Ovary (tissue), 9 donors: Measurements from ENCODE around the gene KCNB1. TPM values are rescaled to one million over a fixed set of nuclear protein-coding genes. Genes with fewer than 3 reads are reported as not detected.

Source experiments
- DNase-seq, 5 donors: peaks; one replicate each; pipeline ENCODE4 v3.0.0-alpha.2; 2019 to 2020
- H3K27ac ChIP-seq, 2 donors: fragments of 200-600 bp; one replicate each; pipeline versions ENCODE4 v1.5.1 to v1.8.0; 2019 to 2022
- H3K27me3 ChIP-seq: fragments of 200-600 bp; one replicate; pipeline ENCODE4 v1.8.0; 2022
- H3K36me3 ChIP-seq: fragments of 200-600 bp; sonication (generic); one replicate; pipeline ENCODE4 v1.5.1; 2019
- H3K4me1 ChIP-seq: one replicate; pipeline ENCODE4 v1.8.1; 2013; ENCODE audit warnings: mild to moderate bottlenecking, moderate library complexity; ENCODE audit not compliant: insufficient read depth
- H3K4me3 ChIP-seq: fragments of 200-600 bp; sonication (generic); one replicate; pipeline ENCODE4 v1.5.1; 2017
- H3K9me3 ChIP-seq, 2 donors: fragments of 200-600 bp in 1 of 2; sonication (generic) in 1 of 2; one replicate each; pipeline versions ENCODE4 v1.5.1 to v1.8.1; 2013 to 2019; ENCODE audit warnings: mild to moderate bottlenecking in 1 of 2, moderate library complexity in 1 of 2
- EP300 ChIP-seq: sonication (generic); formaldehyde crosslinking; IDR thresholded peaks from one replicate; pipeline ENCODE4 v1.6.1; 2017; ENCODE audit warnings: antibody characterized with exemption
- POLR2A ChIP-seq: fragments of 450-650 bp; IDR thresholded peaks from one replicate; pipeline ENCODE4 v1.6.1; 2017; ENCODE audit warnings: antibody characterized with exemption, mild to moderate bottlenecking, moderate library complexity
- WGBS, 3 donors: extraction: QIAGEN DNeasy Blood & Tissue Kit in 1 of 3; methylation state at CpG; one replicate each; pipeline versions ENCODE4 v1.1.5 to v1.1.7; 2013 to 2017; 5-methylcytosine and 5-hydroxymethylcytosine counted together
- intact Hi-C, 4 donors: fragments of 100-400 bp; cut with DNase I; formaldehyde crosslinking; loops; one replicate each; pipeline versions ENCODE4 v1.11.0 to v1.15.1; 2022 to 2023
- polyA plus RNA-seq, 2 donors: library from polyadenylated mRNA; stranded (reverse); fragments of 200-250 nt in 1 of 2; fragments of 350-450 nt in 1 of 2; fragmentation: Illumina TruSeq in 1 of 2; extraction: RNeasy Lipid Tissue Mini Kit (QIAGEN cat#74804) in 1 of 2; gene quantifications; one replicate each; pipeline ENCODE4 v1.2.3, GENCODE V29; 2013 to 2014
- total RNA-seq, 7 donors: library from RNA; depleted of rRNA in 2 of 7; stranded (reverse); fragments of >200 nt in 2 of 7; fragmentation: NEBNext Ultra II Directional in 3 of 7; extraction: Animal tissue kit (Norgen Biotek cat#: 25700) in 3 of 7; gene quantifications; one replicate each; pipeline versions ENCODE4 v1.1.0 to v1.2.4, GENCODE V29; 2016 to 2023
- TF ChIP-seq, protein P1 (sequence below), 3 donors: fragments of 450-650 bp in 2 of 3; fragments of 200-600 bp in 1 of 3; IDR thresholded peaks; one replicate each; pipeline versions ENCODE4 v1.5.1 to v1.8.0; 2016 to 2022; ENCODE audit warnings: antibody characterized with exemption in 3 of 3, mild to moderate bottlenecking in 1 of 3
- donor health status: DM: no; HTN: no; CAD: no; lungs with moderate emphysema.
- donor health status: DM: no; HTN: no; CAD: no.
- donor health status: Bipolar disorder and iron deficiency.
- donor health status: DM: yes; HTN: yes; CAD: no.
- donor health status: DM: no; HTN: no; CAD: no.
- donor health status: DM: yes; HTN: yes; CAD: no.

KCNB1 gene
- total and polyA plus RNA-seq, 9 donors: 0.12 to 5.4 (median 1.3) TPM

DNA sequence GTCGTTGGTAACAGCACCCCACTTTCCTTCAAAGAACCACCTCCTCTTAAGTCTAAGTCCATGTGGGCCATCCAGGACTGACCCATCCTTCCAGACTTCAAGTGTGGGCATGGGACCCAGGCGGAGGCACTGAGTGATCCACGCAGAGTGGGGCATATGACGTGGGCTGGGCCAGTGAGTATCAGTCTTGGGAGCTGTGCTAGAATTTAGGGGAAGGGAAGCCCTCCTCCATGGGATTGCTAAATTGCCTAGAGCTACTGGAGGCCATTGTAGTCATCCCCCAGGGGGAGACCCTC lies 35.3 kb upstream of the KCNB1 start:
- H3K27me3 ChIP-seq: no peaks in the 10 kb centered on the region
- no peaks in the 10 kb centered on the region for H3K36me3 ChIP-seq
- DNase-seq: no peak
- no peaks in the 10 kb centered on the region for H3K4me1 ChIP-seq
- TF ChIP-seq POLR2A (no peak), EP300 (no peak)
- TF ChIP-seq, protein P1, sequence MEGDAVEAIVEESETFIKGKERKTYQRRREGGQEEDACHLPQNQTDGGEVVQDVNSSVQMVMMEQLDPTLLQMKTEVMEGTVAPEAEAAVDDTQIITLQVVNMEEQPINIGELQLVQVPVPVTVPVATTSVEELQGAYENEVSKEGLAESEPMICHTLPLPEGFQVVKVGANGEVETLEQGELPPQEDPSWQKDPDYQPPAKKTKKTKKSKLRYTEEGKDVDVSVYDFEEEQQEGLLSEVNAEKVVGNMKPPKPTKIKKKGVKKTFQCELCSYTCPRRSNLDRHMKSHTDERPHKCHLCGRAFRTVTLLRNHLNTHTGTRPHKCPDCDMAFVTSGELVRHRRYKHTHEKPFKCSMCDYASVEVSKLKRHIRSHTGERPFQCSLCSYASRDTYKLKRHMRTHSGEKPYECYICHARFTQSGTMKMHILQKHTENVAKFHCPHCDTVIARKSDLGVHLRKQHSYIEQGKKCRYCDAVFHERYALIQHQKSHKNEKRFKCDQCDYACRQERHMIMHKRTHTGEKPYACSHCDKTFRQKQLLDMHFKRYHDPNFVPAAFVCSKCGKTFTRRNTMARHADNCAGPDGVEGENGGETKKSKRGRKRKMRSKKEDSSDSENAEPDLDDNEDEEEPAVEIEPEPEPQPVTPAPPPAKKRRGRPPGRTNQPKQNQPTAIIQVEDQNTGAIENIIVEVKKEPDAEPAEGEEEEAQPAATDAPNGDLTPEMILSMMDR (IDR thresholded peaks at IDR 0.05): no peak
- intact Hi-C loops: loop anchor here in 1 of 4 donors (10.0 kb wide), 1 partner anchor 183 kb away; no protein-coding TSS in a partner anchor
- no peaks in the 10 kb centered on the region for H3K9me3 ChIP-seq
- WGBS, 3 donors: 85 to 93% (median 91%) methylated on average over 4 of the region's 4 CpGs
- H3K27ac ChIP-seq: no peak overlapping the region
- no peak overlapping the region for H3K4me3 ChIP-seq

DNA sequence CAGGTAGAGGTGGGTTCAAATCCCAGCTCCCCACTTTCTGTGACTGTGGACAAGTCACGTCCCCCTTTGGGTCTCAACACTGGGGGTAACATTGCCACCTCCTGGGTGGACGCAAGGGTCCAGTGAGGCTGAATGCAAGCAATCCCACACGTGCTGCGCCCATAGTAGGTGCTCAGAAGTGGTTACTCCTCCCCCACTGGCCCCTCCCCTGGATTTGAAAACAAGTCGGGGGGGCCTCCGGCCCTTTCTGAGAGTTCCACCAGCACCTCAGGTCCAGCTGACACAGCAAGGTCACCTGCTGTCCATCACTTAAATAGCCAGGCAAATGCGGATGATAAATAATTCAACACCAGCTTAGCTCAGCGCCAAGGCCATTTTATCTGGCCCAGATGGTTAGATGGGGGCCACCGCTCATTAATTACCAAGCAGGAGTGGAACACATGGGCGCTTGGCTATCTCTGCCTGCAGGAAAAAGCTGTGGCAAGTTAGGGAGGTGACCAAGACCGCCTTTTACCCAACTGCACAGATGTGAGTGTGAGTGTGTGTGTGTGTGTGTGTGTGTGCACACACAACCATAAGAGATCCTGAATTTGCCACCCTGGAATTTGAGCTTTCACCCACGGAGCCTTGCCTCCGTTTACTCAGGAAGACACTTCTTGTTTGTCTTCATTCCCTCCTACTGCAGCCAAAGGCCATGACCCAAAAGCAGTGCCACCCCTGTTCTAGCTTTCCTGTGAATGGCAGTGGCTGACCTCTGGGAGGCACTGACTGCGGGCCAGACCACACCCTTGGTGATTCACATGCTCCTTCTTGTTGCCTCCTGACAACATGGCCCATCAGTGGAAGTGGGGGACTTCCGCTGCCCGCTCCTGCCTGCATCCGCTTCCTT lies 34.7 kb upstream of the KCNB1 start:
- no peak for TF ChIP-seq EP300
- TF ChIP-seq, protein P1 (IDR thresholded peaks at IDR 0.05): no peak
- no peak for TF ChIP-seq POLR2A
- Histone ChIP-seq H3K27me3 (no peaks in the 10 kb centered on the region), H3K27ac (no peak overlapping the region), H3K9me3 (no peaks in the 10 kb centered on the region), H3K4me3 (no peak overlapping the region), H3K4me1 (no peaks in the 10 kb centered on the region), H3K36me3 (no peaks in the 10 kb centered on the region)
- WGBS, 3 donors: 79 to 82% (median 80%) methylated on average over 17 of the region's 17 CpGs
- intact Hi-C loops: loop anchor here in 1 of 4 donors (10.0 kb wide), 1 partner anchor 182 kb away; no protein-coding TSS in a partner anchor
- no peak for DNase-seq

DNA sequence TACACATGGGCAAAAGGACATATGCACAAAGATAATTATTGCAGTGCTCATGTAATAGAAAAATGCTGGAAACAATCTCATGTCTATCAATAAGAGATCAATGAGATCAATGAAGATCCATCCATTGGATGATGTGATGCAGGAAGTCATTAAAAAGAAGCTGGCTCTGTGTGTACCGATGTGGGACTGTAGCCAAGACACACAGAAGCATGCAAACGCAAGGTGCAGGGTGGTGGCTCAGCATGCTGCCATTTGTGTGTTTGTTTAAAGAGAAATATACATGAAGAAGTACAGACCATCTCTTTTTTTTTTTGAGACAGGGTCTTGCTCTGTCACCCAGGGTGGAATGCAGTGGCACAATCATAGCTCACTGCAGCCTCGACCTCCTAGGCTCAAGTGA lies 33.1 kb upstream of the KCNB1 start:
- Histone ChIP-seq H3K4me1 (peaks cover 2% of the 10 kb centered on the region), H3K27ac (no peak overlapping the region), H3K36me3 (no peaks in the 10 kb centered on the region), H3K9me3 (no peaks in the 10 kb centered on the region), H3K4me3 (no peak overlapping the region), H3K27me3 (no peaks in the 10 kb centered on the region)
- DNase-seq: no peak
- 62 to 71% (median 64%) methylated on average over 3 of the region's 3 CpGs for WGBS, 3 donors
- intact Hi-C loops: loop anchor here in 1 of 4 donors (10.0 kb wide), 1 partner anchor 181 kb away; no protein-coding TSS in a partner anchor
- TF ChIP-seq EP300 (no peak), POLR2A (no peak)
- TF ChIP-seq, protein P1 (IDR thresholded peaks at IDR 0.05): no peak

DNA sequence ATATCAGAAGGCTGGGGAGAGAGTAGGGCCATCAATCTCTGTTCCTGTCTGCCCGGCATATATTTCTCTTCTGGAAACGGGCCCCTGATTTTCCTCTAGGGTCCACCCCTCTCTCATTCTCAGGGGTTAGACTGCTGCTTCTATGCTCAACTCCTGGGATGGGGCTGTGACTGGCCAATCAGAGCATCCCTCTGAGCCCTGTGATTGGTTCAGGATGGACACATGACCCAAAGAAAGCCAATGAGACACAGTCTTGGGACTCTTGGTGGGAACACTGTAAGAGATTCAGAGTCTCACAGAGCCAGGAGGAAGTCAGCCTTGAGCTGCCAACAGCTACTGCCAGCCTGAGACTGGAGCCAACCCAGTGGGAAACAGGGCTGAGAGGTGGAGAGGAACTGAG lies 31.0 kb upstream of the KCNB1 start:
- Histone ChIP-seq H3K9me3 (no peaks in the 10 kb centered on the region), H3K27me3 (no peaks in the 10 kb centered on the region), H3K4me1 (peaks cover 2% of the 10 kb centered on the region), H3K36me3 (no peaks in the 10 kb centered on the region), H3K4me3 (no peak overlapping the region), H3K27ac (no peak overlapping the region)
- DNase-seq: no peak
- TF ChIP-seq POLR2A: no peak
- TF ChIP-seq EP300: no peak
- TF ChIP-seq, protein P1 (IDR thresholded peaks at IDR 0.05): no peak
- intact Hi-C loops: loop anchor here in 1 of 4 donors (10.0 kb wide), 1 partner anchor 179 kb away; no protein-coding TSS in a partner anchor
- 85 to 93% (median 90%) methylated on average over 2 of the region's 2 CpGs for WGBS, 3 donors
